ENCODE measurements around the gene PTTG1IP. TPM values are rescaled to one million over a fixed set of nuclear protein-coding genes. Genes with fewer than 3 reads are reported as not detected.

Gene PTTG1IP
- total RNA-seq, 6 donors from 2014 or later = 150 to 316 (median 247) TPM

- Histone ChIP-seq H3K36me3 (peaks cover 3 to 41% (median 28%) of the 10 kb centered on the region in 4 donors), H3K4me1 (peaks cover 26 to 34% (median 29%) of the 10 kb centered on the region in 4 donors), H3K4me3 (peak overlapping the region; percentile 88 to 96 (median 90)), H3K27ac (peak overlapping the region in 3 of 4 donors; percentile 74 to 85 (median 77)), H3K27me3 (no peaks in the 10 kb centered on the region), H3K9me3 (no peaks in the 10 kb centered on the region)
- DNase-seq (peak in 1 of 2 donors; percentile 81), ATAC-seq (ENCODE audit: low FRiP score in 2 of 2) (peak; percentile 14 to 38)
- 35 to 37% methylated on average over 20 to 21 of the region's 32 CpGs for WGBS, 2 donors
- TF ChIP-seq EP300 (IDR thresholded peaks at IDR 0.05) (no peak), CTCF (IDR thresholded peaks at IDR 0.05) (no peak), POLR2AphosphoS5 (IDR thresholded peaks at IDR 0.05) (no peak), POLR2A (IDR thresholded peaks at IDR 0.05) (no peak)
These were observed 70.9 kb downstream of the PTTG1IP start for GRCh38 chr21:44802396-44803153.

GRCh38 chr21:44801468-44802395 is 71.8 kb downstream of the PTTG1IP start, which contains the start of gene UBE2G2:
UBE2G2 (minus strand) TSS chr21:44801820; CDS start chr21:44801748, 72 bp downstream.
- ATAC-seq (ENCODE audit: low FRiP score in 2 of 2) (peak; percentile 92 to 99), DNase-seq (peak; percentile 78 to 99)
- peak within 1 kb of the TSS; percentile 74 to 85 (median 78) for H3K27ac ChIP-seq
- peaks cover 2 to 32% (median 20%) of the 10 kb centered on the region in 4 donors for H3K36me3 ChIP-seq
- peak within 1 kb of the TSS; percentile 88 to 96 (median 90) for H3K4me3 ChIP-seq
- H3K4me1 ChIP-seq = peaks cover 26 to 34% (median 29%) of the 10 kb centered on the region in 4 donors
- WGBS, 2 donors = 0 to 1% methylated on average over 13 to 50 of the region's 97 CpGs
- no peaks in the 10 kb centered on the region for H3K27me3 ChIP-seq
- TF ChIP-seq EP300 (IDR thresholded peaks at IDR 0.05) (no peak), CTCF (IDR thresholded peaks at IDR 0.05) (no peak), POLR2A (IDR thresholded peaks at IDR 0.05) (peak in 3 of 4 donors; percentile 33 to 81 (median 54)), POLR2AphosphoS5 (IDR thresholded peaks at IDR 0.05) (peak; percentile 86 to 95)
- no peaks in the 10 kb centered on the region for H3K9me3 ChIP-seq

GRCh38 chr21:44800971-44801467 is 72.5 kb downstream of the PTTG1IP start:
- Histone ChIP-seq H3K4me3 (peak overlapping the region; percentile 88 to 96 (median 90)), H3K27me3 (no peaks in the 10 kb centered on the region), H3K9me3 (no peaks in the 10 kb centered on the region), H3K36me3 (peaks cover 0 to 25% (median 14%) of the 10 kb centered on the region in 4 donors), H3K4me1 (peaks cover 26 to 34% (median 29%) of the 10 kb centered on the region in 4 donors), H3K27ac (peak overlapping the region; percentile 74 to 85 (median 78))
- ATAC-seq (ENCODE audit: low FRiP score in 2 of 2) = peak in 1 of 2 donors; percentile 4
- DNase-seq = no peak
- WGBS, 2 donors = 1 to 6% methylated on average over 17 of the region's 17 CpGs
- no peak for TF ChIP-seq EP300 (IDR thresholded peaks at IDR 0.05)
- peak in 2 of 6 experiments; percentile 11 to 40 for TF ChIP-seq CTCF (IDR thresholded peaks at IDR 0.05)

GRCh38 chr21:44800103-44800502 is 73.4 kb downstream of the PTTG1IP start:
- Histone ChIP-seq H3K27me3 (no peaks in the 10 kb centered on the region), H3K36me3 (peaks cover 0 to 16% (median 6%) of the 10 kb centered on the region in 4 donors), H3K4me3 (peak overlapping the region in 1 of 4 donors; percentile 88), H3K9me3 (no peaks in the 10 kb centered on the region), H3K4me1 (peaks cover 26 to 34% (median 29%) of the 10 kb centered on the region in 4 donors), H3K27ac (no peak overlapping the region)
- no peak for ATAC-seq (ENCODE audit: low FRiP score in 2 of 2)
- no peak for DNase-seq
- WGBS, 2 donors = 47 to 53% methylated on average over 12 of the region's 12 CpGs
- no peak for TF ChIP-seq POLR2AphosphoS5 (IDR thresholded peaks at IDR 0.05)
- no peak for TF ChIP-seq POLR2A (IDR thresholded peaks at IDR 0.05)
- peak in 2 of 6 experiments; percentile 11 to 20 for TF ChIP-seq CTCF (IDR thresholded peaks at IDR 0.05)
- no peak for TF ChIP-seq EP300 (IDR thresholded peaks at IDR 0.05)

Measured in upper lobe of left lung (tissue), 6 donors.